Measurements from ENCODE around the gene IL19. TPM values are rescaled to one million over a fixed set of nuclear protein-coding genes. Genes with fewer than 3 reads are reported as not detected.

IL19 gene
- total and polyA plus RNA-seq, 4 donors: not detected

DNA sequence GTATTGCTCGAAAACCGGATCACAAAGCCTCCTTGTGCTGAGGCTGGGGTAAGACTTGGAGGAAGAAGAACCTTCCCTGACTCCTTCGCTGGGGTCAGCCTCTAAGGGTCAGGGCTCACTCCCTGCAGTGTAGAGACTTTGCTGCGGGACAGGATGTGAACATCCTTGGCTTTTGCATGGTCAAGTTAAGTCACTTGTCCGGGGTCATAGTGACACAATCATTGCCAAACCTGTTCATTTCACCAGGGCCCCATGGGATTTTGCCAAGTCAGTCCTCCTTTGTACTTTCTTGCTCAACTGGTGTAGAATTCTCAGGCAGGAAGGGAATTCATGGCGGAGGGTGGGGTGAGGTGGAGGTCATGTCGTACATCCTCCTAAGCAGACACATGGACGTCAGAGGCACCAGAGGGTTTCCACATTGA is 26.4 kb downstream of the IL19 start:
- Histone ChIP-seq H3K9me3 (ENCODE audit: control insufficient read depth, insufficient read depth, low read length) (no peaks in the 10 kb centered on the region), H3K27ac (ENCODE audit: low read depth, low read length) (no peak overlapping the region), H3K4me3 (ENCODE audit: low read depth, low read length) (no peak overlapping the region), H3K4me1 (ENCODE audit: control insufficient read depth, insufficient read depth, low read length) (no peaks in the 10 kb centered on the region), H3K36me3 (ENCODE audit: control insufficient read depth, insufficient read depth, low read length) (no peaks in the 10 kb centered on the region), H3K27me3 (ENCODE audit: control insufficient read depth, insufficient read depth, low read length) (no peaks in the 10 kb centered on the region)
- 83% methylated on average over 6 of the region's 8 CpGs for WGBS (ENCODE audit: insufficient coverage)
- no peak for DNase-seq (ENCODE audit: low read depth in 4 of 6, low spot score in 6 of 6)

GRCh38 chr1:206797534-206798383 is 27.2 kb downstream of the IL19 start:
- Histone ChIP-seq H3K4me3 (ENCODE audit: low read depth, low read length) (no peak overlapping the region), H3K27ac (ENCODE audit: low read depth, low read length) (no peak overlapping the region), H3K9me3 (ENCODE audit: control insufficient read depth, insufficient read depth, low read length) (no peaks in the 10 kb centered on the region), H3K27me3 (ENCODE audit: control insufficient read depth, insufficient read depth, low read length) (no peaks in the 10 kb centered on the region), H3K4me1 (ENCODE audit: control insufficient read depth, insufficient read depth, low read length) (no peaks in the 10 kb centered on the region), H3K36me3 (ENCODE audit: control insufficient read depth, insufficient read depth, low read length) (no peaks in the 10 kb centered on the region)
- peak in 1 of 6 donors; percentile 9 for DNase-seq (ENCODE audit: low read depth in 4 of 6, low spot score in 6 of 6)
- 43% methylated on average over 5 of the region's 8 CpGs for WGBS (ENCODE audit: insufficient coverage)

DNA sequence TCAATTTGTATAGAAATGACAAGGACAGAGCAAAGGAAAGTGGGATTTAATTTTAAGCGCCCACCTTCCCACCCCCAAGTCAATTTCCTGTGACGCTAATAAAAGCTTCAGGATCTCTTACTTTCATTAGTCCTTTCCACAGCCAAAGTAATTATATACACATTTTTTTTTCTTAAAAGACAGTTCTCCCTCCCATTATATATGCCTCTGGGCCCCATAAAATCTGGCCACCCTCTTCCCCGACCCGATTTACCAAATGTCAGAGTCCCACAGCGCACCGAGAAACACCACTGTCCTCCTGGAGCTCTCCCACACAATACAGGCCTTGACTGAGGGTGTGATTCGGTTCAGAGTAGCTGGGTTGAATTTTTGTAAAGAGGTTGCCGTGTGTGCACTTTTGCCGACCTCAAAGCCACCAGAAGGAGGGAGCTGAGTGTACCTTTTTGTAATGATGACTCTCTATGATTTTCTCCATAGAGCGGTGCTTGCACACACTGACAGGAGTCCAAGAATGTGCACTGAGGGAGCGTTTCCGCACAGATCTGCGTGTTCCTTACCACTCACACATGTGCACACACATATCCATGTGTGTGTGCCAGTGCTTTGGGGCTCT is 27.9 kb downstream of the IL19 start:
- DNase-seq (ENCODE audit: low read depth in 4 of 6, low spot score in 6 of 6): no peak
- 87% methylated on average over 5 of the region's 13 CpGs for WGBS (ENCODE audit: insufficient coverage)

DNA sequence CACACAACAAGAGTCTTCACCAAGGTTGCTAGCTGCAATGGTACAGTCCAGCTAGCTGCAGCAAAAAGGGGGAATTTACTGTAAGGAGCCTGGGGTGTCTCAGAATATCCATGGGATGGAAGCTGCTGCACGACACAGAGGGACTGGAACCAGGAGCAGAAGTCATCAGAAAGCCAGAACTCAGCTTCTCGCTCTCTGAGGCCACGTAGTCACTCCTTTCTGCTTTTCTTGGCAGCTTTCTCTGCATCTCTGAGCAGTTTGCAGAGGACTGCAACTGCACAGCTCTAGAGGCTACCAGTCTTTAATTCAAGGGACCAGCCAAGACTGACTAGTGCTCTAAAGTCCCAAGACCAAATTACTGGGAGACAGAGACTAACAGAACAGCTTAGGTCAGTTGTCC is 28.7 kb downstream of the IL19 start:
- Histone ChIP-seq H3K27me3 (ENCODE audit: control insufficient read depth, insufficient read depth, low read length) (no peaks in the 10 kb centered on the region), H3K27ac (ENCODE audit: low read depth, low read length) (no peak overlapping the region), H3K4me3 (ENCODE audit: low read depth, low read length) (no peak overlapping the region), H3K36me3 (ENCODE audit: control insufficient read depth, insufficient read depth, low read length) (no peaks in the 10 kb centered on the region), H3K4me1 (ENCODE audit: control insufficient read depth, insufficient read depth, low read length) (no peaks in the 10 kb centered on the region), H3K9me3 (ENCODE audit: control insufficient read depth, insufficient read depth, low read length) (no peaks in the 10 kb centered on the region)
- WGBS (ENCODE audit: insufficient coverage): 77% methylated on average over 3 of the region's 3 CpGs
- no peak for DNase-seq (ENCODE audit: low read depth in 4 of 6, low spot score in 6 of 6)

More for the DNA sequence above, 27.9 kb downstream of the IL19 start:
- Histone ChIP-seq H3K4me3 (ENCODE audit: low read depth, low read length) (no peak overlapping the region), H3K9me3 (ENCODE audit: control insufficient read depth, insufficient read depth, low read length) (no peaks in the 10 kb centered on the region), H3K27ac (ENCODE audit: low read depth, low read length) (no peak overlapping the region), H3K27me3 (ENCODE audit: control insufficient read depth, insufficient read depth, low read length) (no peaks in the 10 kb centered on the region), H3K4me1 (ENCODE audit: control insufficient read depth, insufficient read depth, low read length) (no peaks in the 10 kb centered on the region), H3K36me3 (ENCODE audit: control insufficient read depth, insufficient read depth, low read length) (no peaks in the 10 kb centered on the region)

DNA sequence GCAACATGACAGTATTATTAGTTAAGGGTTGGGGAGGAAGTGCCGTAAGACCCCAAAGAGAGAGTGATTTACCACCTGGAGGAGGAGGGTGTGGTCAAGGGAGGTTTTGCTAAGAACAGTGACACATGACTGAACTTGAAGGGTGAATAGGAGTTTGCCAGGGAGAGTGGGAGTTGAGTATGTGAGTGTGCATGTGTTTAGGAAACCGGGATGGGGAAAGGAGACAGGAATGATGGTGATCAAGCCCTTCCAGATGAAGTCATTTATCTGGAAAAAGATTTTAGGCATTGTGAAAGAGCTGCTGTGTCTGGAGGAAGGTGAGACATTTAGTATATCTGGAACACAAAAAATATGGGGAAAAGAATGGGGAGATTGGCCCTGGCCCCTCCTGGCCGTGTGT is 29.8 kb downstream of the IL19 start:
- no peak overlapping the region for H3K4me3 ChIP-seq (ENCODE audit: low read depth, low read length)
- no peaks in the 10 kb centered on the region for H3K27me3 ChIP-seq (ENCODE audit: control insufficient read depth, insufficient read depth, low read length)
- 83% methylated on average over 3 of the region's 3 CpGs for WGBS (ENCODE audit: insufficient coverage)
- no peaks in the 10 kb centered on the region for H3K9me3 ChIP-seq (ENCODE audit: control insufficient read depth, insufficient read depth, low read length)
- H3K36me3 ChIP-seq (ENCODE audit: control insufficient read depth, insufficient read depth, low read length): no peaks in the 10 kb centered on the region
- no peak for DNase-seq (ENCODE audit: low read depth in 4 of 6, low spot score in 6 of 6)
- no peaks in the 10 kb centered on the region for H3K4me1 ChIP-seq (ENCODE audit: control insufficient read depth, insufficient read depth, low read length)
- H3K27ac ChIP-seq (ENCODE audit: low read depth, low read length): no peak overlapping the region

GRCh38 chr1:206800891-206801290 is 30.3 kb downstream of the IL19 start:
- Histone ChIP-seq H3K27ac (ENCODE audit: low read depth, low read length) (no peak overlapping the region), H3K4me3 (ENCODE audit: low read depth, low read length) (no peak overlapping the region), H3K4me1 (ENCODE audit: control insufficient read depth, insufficient read depth, low read length) (no peaks in the 10 kb centered on the region), H3K27me3 (ENCODE audit: control insufficient read depth, insufficient read depth, low read length) (no peaks in the 10 kb centered on the region), H3K36me3 (ENCODE audit: control insufficient read depth, insufficient read depth, low read length) (no peaks in the 10 kb centered on the region), H3K9me3 (ENCODE audit: control insufficient read depth, insufficient read depth, low read length) (no peaks in the 10 kb centered on the region)
- WGBS (ENCODE audit: insufficient coverage): no CpG with 5 or more reads among the region's 3 CpGs
- DNase-seq (ENCODE audit: low read depth in 4 of 6, low spot score in 6 of 6): no peak

DNA sequence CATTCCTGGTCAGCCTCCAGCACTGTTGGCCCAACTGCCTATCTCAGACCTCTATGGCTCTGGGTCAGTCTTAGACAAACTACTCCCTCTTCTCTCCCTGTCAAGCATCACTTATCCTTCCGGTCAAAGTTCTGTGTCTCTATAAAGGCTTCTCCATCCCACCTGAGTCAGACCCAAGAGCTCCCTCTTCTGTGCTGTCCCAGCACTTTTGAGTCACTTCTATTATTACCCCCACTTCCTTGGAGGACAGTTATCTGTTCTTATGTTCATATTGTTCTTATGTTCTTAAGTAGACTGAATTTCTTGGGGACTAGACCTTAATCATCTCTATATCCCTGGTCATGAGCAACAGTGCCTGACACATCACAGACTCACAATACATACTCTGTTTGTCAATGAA is 30.9 kb downstream of the IL19 start:
- no peaks in the 10 kb centered on the region for H3K36me3 ChIP-seq (ENCODE audit: control insufficient read depth, insufficient read depth, low read length)
- no peaks in the 10 kb centered on the region for H3K9me3 ChIP-seq (ENCODE audit: control insufficient read depth, insufficient read depth, low read length)
- no peak for DNase-seq (ENCODE audit: low read depth in 4 of 6, low spot score in 6 of 6)
- H3K4me1 ChIP-seq (ENCODE audit: control insufficient read depth, insufficient read depth, low read length): no peaks in the 10 kb centered on the region
- H3K4me3 ChIP-seq (ENCODE audit: low read depth, low read length): no peak overlapping the region
- WGBS (ENCODE audit: insufficient coverage): 94% methylated on average over 1 of the region's 1 CpG
- H3K27me3 ChIP-seq (ENCODE audit: control insufficient read depth, insufficient read depth, low read length): no peaks in the 10 kb centered on the region
- H3K27ac ChIP-seq (ENCODE audit: low read depth, low read length): no peak overlapping the region

- no CpG with 5 or more reads among the region's 4 CpGs for WGBS (ENCODE audit: insufficient coverage)
- Histone ChIP-seq H3K4me3 (ENCODE audit: low read depth, low read length) (no peak overlapping the region), H3K27me3 (ENCODE audit: control insufficient read depth, insufficient read depth, low read length) (no peaks in the 10 kb centered on the region), H3K4me1 (ENCODE audit: control insufficient read depth, insufficient read depth, low read length) (no peaks in the 10 kb centered on the region), H3K36me3 (ENCODE audit: control insufficient read depth, insufficient read depth, low read length) (no peaks in the 10 kb centered on the region), H3K9me3 (ENCODE audit: control insufficient read depth, insufficient read depth, low read length) (no peaks in the 10 kb centered on the region), H3K27ac (ENCODE audit: low read depth, low read length) (no peak overlapping the region)
- no peak for DNase-seq (ENCODE audit: low read depth in 4 of 6, low spot score in 6 of 6)
These were observed 31.8 kb downstream of the IL19 start for GRCh38 chr1:206802401-206802800.

DNA sequence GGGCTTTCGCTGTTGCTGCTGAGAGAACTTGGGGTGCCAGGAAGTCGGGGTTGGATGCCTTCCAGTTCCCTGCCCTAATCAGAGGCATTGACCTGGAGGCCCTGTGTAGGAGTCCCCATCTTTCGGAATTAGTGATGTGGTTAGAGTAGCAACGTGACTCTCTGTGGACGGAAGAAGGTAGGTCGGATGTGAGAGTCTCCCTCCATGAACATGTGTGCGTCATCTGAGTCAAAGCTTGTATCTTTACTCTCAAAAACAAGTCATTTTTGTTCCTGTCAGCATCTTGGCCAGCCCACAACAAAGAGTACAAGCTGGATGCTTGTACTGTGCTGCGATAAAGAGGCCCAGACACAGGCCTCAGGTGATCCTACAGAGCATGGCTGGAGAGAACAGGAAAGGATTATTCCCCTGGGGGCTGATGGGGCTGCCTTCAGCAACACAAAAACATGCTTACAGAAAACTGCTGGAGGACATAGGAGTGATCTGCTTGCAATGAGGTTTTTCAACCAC is 32.7 kb downstream of the IL19 start:
- WGBS (ENCODE audit: insufficient coverage): 89% methylated on average over 7 of the region's 8 CpGs
- DNase-seq (ENCODE audit: low read depth in 4 of 6, low spot score in 6 of 6): no peak
- H3K27me3 ChIP-seq (ENCODE audit: control insufficient read depth, insufficient read depth, low read length): no peaks in the 10 kb centered on the region
- H3K36me3 ChIP-seq (ENCODE audit: control insufficient read depth, insufficient read depth, low read length): no peaks in the 10 kb centered on the region
- no peak overlapping the region for H3K27ac ChIP-seq (ENCODE audit: low read depth, low read length)
- H3K4me3 ChIP-seq (ENCODE audit: low read depth, low read length): no peak overlapping the region
- no peaks in the 10 kb centered on the region for H3K9me3 ChIP-seq (ENCODE audit: control insufficient read depth, insufficient read depth, low read length)
- H3K4me1 ChIP-seq (ENCODE audit: control insufficient read depth, insufficient read depth, low read length): no peaks in the 10 kb centered on the region
